SK-N-SH treated with all-trans-retinoic acid at 6 μM for 48 hours (cell line): ENCODE data around the gene FGF14.

Experiments
- ARNTL ChIP-seq: fragments of 450-650 bp; formaldehyde crosslinking; IDR thresholded peaks from 2 replicates; pipeline ENCODE4 v1.5.0; 2020; ENCODE audit warnings: low read depth, mild to moderate bottlenecking, moderate library complexity, borderline replicate concordance
- BACH2 ChIP-seq: fragments of 250-450 bp; sonication (Bioruptor Pico); IDR thresholded peaks from 2 replicates; pipeline ENCODE4 v1.9.0; 2021; ENCODE audit warnings: mild to moderate bottlenecking, borderline replicate concordance
- CSDC2 ChIP-seq: fragments of 250-450 bp; sonication (Bioruptor Pico); IDR thresholded peaks from 2 replicates; pipeline ENCODE4 v1.5.0; 2020; ENCODE audit warnings: mild to moderate bottlenecking, moderate library complexity
- ESRRG ChIP-seq: fragments of 250-450 bp; sonication (Bioruptor Pico); IDR thresholded peaks from 2 replicates; pipeline ENCODE4 v1.6.1; 2021; ENCODE audit warnings: mild to moderate bottlenecking
- ISL1 ChIP-seq: fragments of 250-450 bp; sonication (Bioruptor Pico); IDR thresholded peaks from 2 replicates; pipeline ENCODE4 v2.1.2; 2022; ENCODE audit warnings: mild to moderate bottlenecking, moderate library complexity
- POU6F1 ChIP-seq: fragments of 250-450 bp; sonication (Bioruptor Pico); IDR thresholded peaks from 2 replicates; pipeline ENCODE4 v1.8.0; 2021; ENCODE audit warnings: low read depth, mild to moderate bottlenecking, moderate library complexity, borderline replicate concordance
- RARB ChIP-seq: fragments of 250-450 bp; sonication (Bioruptor Pico); IDR thresholded peaks from 2 replicates; pipeline ENCODE4 v1.8.0; 2021; ENCODE audit warnings: mild to moderate bottlenecking, moderate library complexity
- ZC3H10 ChIP-seq: fragments of 250-450 bp; sonication (Bioruptor Pico); IDR thresholded peaks from 2 replicates; pipeline ENCODE4 v1.5.1; 2021; ENCODE audit warnings: mild to moderate bottlenecking, moderate library complexity
- ZFP3 ChIP-seq: fragments of 250-450 bp; sonication (Bioruptor Pico); IDR thresholded peaks from 2 replicates; pipeline ENCODE4 v1.5.0; 2020; ENCODE audit warnings: mild to moderate bottlenecking, moderate library complexity
- ZFP30 ChIP-seq: fragments of 450-650 bp; formaldehyde crosslinking; IDR thresholded peaks from 2 replicates; pipeline ENCODE4 v1.5.0; 2022; ENCODE audit warnings: mild to moderate bottlenecking, moderate library complexity
- TF ChIP-seq, protein P1 (sequence below): fragments of 250-450 bp; sonication (Bioruptor Pico); IDR thresholded peaks from 2 replicates; pipeline ENCODE4 v1.5.0; 2020; ENCODE audit warnings: mild to moderate bottlenecking, moderate library complexity
- TF ChIP-seq, protein P2 (sequence below): fragments of 250-450 bp; sonication (Bioruptor Pico); IDR thresholded peaks from 2 replicates; pipeline ENCODE4 v1.5.1; 2020; ENCODE audit warnings: low read depth, mild to moderate bottlenecking, moderate library complexity
- TF ChIP-seq, protein P3 (sequence below): fragments of 250-450 bp; sonication (Bioruptor Pico); IDR thresholded peaks from 2 replicates; pipeline ENCODE4 v1.8.0; 2020; ENCODE audit warnings: mild to moderate bottlenecking, moderate library complexity, borderline replicate concordance

DNA sequence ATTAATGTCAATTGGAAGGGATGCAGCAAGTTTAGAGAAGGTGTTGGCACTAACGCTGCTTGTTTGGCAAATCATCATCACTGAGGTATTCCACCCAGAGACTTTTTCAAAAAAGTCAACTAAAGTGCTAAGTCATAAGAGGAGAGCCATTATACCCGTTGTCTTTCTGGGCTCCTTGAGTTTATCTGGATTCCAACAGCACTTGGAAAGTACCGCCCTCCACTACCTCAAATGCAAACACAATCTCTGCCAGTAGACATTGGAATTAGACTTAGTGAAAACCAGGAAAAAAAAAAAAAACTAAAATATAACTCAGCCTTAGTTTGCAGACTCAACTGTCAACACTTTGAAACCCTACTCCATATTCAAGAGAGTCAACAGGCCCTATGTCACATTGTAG is 683.4 kb downstream of the FGF14 start:
- TF ChIP-seq, protein P1, sequence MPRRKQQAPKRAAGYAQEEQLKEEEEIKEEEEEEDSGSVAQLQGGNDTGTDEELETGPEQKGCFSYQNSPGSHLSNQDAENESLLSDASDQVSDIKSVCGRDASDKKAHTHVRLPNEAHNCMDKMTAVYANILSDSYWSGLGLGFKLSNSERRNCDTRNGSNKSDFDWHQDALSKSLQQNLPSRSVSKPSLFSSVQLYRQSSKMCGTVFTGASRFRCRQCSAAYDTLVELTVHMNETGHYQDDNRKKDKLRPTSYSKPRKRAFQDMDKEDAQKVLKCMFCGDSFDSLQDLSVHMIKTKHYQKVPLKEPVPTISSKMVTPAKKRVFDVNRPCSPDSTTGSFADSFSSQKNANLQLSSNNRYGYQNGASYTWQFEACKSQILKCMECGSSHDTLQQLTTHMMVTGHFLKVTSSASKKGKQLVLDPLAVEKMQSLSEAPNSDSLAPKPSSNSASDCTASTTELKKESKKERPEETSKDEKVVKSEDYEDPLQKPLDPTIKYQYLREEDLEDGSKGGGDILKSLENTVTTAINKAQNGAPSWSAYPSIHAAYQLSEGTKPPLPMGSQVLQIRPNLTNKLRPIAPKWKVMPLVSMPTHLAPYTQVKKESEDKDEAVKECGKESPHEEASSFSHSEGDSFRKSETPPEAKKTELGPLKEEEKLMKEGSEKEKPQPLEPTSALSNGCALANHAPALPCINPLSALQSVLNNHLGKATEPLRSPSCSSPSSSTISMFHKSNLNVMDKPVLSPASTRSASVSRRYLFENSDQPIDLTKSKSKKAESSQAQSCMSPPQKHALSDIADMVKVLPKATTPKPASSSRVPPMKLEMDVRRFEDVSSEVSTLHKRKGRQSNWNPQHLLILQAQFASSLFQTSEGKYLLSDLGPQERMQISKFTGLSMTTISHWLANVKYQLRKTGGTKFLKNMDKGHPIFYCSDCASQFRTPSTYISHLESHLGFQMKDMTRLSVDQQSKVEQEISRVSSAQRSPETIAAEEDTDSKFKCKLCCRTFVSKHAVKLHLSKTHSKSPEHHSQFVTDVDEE (CRISPR knock-in tag): no peak
- TF ChIP-seq ZFP30 (CRISPR knock-in tag) (no peak), ARNTL (CRISPR knock-in tag) (no peak), POU6F1 (CRISPR knock-in tag) (no peak), RARB (no peak), ZFP3 (no peak), ZC3H10 (CRISPR knock-in tag) (no peak), ISL1 (CRISPR knock-in tag) (no peak), BACH2 (CRISPR knock-in tag) (no peak), ESRRG (CRISPR knock-in tag) (no peak), CSDC2 (no peak)
- TF ChIP-seq, protein P2, sequence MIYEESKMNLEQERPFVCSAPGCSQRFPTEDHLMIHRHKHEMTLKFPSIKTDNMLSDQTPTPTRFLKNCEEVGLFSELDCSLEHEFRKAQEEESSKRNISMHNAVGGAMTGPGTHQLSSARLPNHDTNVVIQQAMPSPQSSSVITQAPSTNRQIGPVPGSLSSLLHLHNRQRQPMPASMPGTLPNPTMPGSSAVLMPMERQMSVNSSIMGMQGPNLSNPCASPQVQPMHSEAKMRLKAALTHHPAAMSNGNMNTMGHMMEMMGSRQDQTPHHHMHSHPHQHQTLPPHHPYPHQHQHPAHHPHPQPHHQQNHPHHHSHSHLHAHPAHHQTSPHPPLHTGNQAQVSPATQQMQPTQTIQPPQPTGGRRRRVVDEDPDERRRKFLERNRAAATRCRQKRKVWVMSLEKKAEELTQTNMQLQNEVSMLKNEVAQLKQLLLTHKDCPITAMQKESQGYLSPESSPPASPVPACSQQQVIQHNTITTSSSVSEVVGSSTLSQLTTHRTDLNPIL: no peak
- TF ChIP-seq, protein P3, sequence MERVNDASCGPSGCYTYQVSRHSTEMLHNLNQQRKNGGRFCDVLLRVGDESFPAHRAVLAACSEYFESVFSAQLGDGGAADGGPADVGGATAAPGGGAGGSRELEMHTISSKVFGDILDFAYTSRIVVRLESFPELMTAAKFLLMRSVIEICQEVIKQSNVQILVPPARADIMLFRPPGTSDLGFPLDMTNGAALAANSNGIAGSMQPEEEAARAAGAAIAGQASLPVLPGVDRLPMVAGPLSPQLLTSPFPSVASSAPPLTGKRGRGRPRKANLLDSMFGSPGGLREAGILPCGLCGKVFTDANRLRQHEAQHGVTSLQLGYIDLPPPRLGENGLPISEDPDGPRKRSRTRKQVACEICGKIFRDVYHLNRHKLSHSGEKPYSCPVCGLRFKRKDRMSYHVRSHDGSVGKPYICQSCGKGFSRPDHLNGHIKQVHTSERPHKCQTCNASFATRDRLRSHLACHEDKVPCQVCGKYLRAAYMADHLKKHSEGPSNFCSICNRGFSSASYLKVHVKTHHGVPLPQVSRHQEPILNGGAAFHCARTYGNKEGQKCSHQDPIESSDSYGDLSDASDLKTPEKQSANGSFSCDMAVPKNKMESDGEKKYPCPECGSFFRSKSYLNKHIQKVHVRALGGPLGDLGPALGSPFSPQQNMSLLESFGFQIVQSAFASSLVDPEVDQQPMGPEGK (CRISPR knock-in tag): no peak
